Measurements from ENCODE around the gene POPDC2. TPM values are rescaled to one million over a fixed set of nuclear protein-coding genes. Genes with fewer than 3 reads are reported as not detected.
"Not testable (repeated sequence)": the region's sequence is repeated elsewhere in the genome, so short reads cannot be mapped to it uniquely, and the experiment has no call there.

The POPDC2 gene
- total RNA-seq (2014; rRNA removed; shearing (Covaris generic)): 0.37 and 0.39 TPM in 2 replicates
- polyA plus RNA-seq (2015; cell fraction: cytosol; rRNA removed): 0.07 and 0.25 TPM in 2 replicates
- polyA plus RNA-seq (2015; cell fraction: nucleus; rRNA removed): 0.26 and 0.90 TPM in 2 replicates

DNA sequence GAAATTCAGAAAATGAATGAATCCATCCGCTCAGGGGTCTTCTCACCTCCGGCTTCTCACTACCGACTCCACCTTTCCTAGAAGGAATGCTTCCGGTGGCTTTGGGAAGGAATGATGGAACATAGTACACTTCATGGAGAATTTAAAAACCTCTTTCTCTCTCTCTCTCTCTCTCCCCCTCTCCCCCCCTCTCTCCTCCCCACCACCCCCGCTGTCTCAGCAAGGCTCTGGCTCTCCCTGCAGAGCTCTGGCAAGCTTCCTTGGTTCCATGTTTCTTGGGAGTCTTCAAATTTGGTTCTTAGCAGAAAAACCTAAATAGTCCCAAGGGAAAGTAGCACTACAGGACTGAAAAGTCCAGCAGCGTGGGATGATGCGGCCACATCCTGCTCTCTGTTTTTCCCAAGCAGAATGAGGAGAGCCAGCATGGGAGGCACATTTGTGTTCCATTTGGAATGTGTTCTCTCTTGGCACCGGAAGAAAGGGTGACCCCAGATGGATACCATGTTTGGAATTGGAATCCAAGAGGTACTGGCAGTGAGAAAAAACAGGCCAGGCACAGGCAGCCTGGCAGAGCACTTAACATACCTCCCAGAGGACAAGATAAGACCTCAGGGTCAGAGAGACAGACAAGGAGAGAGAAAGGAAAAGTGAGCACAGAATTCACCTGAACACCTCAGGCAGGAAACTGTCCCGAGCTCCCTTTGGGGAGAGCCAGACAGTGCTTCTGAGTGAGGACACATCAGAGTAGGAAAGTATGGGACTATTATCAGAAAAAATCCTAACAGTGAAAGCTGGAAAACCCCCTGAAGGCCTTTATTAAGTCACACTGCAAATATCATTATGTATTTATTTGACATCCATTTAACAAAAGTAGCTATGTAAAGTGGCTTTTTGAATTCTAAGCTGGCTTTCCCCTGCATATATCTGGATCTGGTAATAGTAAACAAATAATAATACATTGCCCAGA is at the start of gene POPDC2:
POPDC2 (minus strand) TSS at position 116 of the 967 bp plus-strand sequence. CDS start 166 bp downstream, outside the sequence.
- no peak for DNase-seq (ENCODE audit: low read depth)

GRCh38 chr3:119703820-119704531 is 43.6 kb upstream of the POPDC2 start:
- no peak for DNase-seq (ENCODE audit: low read depth)

DNA sequence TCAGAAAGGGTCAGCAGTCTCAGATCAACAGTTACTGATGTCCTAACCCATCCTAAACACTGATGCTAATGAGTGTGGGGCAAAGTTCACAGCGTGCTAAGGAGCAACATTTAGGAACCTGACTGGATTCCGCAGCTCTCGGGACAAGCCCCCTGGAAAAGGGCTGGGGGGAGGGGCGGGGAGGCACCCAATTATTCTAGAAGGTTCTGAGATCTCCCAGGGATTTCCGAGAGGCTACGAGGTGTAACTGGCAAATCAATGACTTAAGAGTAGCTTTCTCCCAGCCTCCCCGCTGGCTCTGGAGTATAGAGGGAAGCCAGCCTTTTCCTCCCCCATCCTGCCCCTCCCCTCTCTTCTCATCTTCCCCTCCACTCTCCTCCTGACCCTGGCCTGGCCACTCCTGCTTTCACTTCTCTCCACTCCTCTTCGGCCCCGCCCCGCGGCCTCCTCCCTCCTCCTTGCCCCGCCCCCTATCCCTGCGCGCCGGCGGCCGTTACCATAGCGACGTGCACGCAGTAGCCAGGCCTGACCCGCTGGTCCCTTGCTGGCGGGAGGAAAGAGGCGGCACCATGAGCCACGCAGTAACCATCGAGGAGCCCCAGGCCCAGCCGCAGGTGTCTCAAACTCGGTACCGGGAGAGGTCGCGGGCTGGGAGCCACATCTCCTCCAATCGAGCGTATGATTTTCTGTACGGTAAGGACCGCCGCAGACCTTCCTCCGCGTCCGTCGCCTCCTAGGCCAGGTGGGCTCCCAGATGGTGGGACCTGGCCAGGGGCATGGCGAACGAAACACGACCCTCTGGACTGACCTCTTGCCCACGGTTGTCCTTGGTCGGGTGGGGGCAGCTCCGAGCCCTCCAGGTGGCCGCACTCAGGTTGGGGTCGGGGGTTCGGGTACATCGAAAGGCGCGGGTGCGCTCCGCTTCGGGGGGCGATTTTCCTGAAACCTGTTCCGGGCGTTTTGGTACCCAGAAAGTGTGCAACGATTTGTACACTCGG is 42.4 kb upstream of the POPDC2 start, which contains the start of gene CFAP91:
CFAP91 (plus strand) TSS at position 493 of the 998 bp plus-strand sequence; CDS start at position 570, 77 bp downstream.
- DNase-seq (ENCODE audit: low read depth): peak; percentile 50

DNA sequence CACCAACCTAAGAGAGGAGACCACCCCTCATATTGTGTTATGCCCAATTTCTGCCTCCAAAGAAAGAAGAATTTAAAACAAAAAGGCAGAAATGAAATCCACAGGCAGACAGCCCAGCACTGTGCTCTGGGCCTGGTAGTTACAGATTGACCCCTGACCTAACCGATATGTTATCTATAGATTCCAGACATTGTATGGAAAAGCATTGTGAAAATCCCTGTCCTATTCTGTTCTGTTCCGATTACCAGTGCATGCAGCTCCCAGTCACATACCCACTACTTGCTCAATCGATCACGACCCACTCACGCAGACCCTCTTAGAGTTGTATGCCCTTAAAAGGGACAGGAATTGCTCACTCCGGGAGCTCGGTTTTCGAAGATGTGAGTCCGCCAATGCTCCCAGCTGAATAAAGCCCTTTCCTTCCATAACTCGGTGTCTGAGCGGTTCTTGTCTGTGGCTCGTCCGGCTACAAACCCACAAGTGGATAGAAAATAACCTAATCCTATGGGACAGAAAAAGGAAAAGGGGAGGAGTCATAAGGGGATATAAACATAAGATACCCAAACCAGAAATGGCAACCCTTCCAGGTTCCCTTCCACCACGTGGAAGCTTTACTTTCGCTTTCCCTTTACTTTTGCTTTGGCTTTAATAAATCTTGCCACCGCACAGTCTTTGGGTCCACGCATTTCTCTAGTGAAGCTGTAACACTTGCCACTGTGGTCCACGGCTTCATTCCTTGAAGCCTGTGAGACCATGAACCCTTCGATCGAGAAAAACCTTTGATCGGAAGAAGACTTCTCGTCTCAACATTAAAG is 40.7 kb upstream of the POPDC2 start:
- no peak for DNase-seq (ENCODE audit: low read depth)

- peak; percentile 73 for DNase-seq (ENCODE audit: low read depth)
Measured at GRCh38 chr3:119700269-119700919, 40.0 kb upstream of the POPDC2 start.

DNA sequence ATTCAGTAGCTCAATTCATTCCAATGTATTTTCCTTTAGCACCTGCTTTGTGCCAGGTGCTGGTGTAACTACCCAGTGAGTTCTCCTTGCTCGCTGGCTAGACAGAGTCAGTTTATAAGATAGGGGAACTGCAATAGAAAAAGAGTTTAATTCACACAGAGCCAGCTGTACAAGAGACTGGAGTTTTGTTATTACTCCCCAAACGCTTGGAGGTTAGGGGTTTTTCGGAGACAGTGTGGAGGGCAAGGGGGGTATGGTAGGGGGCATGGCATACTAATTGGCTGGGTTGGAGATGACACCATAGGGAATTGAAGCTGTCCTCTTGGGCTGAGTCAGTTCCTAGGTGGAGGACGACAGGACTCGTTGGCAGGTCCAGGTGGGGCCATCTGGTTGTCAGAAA is 37.0 kb upstream of the POPDC2 start:
- DNase-seq (ENCODE audit: low read depth): no peak

DNA sequence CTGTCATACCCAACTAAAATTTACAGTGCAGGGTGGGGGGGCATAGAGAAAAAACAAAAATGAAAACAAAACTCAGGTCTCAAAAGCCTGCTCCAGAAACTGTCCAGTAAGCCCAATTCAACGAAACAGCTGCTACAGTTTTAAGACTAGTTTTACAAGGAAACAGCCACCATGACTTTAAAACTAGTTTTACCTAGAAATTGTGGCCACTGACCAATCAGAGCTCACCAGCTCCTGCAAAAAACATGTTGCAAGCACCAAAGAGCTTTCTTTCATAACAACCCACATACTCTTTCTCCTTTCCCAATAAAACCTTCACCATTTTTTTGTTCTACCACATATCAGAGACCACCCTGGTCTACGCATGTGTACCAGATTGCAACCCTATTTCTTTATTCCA is 35.1 kb upstream of the POPDC2 start:
- DNase-seq (ENCODE audit: low read depth): peak; percentile 81

DNA sequence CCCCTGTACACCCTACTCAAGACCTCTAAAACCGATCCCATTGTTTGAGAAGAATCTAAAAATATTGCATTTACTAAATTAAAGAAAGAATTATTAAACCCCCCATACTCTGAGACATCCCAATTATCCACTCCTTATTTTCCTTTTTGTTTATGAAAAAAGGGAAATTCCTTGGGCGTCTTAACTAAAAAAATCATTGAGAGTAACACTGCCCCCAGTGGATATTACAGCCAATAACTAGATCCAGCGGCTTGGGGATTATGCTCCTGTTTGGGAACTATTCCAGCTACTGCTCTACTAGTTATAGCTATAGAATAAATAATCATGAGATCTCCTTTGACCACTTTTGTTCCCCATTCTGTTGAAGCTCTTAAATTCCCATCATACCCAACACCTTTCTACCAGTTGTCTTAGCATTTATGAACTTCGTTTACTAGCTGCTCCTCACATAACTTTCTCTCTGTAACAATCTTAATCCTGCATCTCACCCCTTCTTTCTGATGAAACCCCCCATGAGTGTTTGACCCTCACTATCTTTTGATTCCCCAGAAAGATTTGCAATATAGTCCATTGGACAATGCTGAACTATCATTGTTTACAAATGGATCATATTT is 29.8 kb upstream of the POPDC2 start:
- peak; percentile 36 for DNase-seq (ENCODE audit: low read depth)

DNA sequence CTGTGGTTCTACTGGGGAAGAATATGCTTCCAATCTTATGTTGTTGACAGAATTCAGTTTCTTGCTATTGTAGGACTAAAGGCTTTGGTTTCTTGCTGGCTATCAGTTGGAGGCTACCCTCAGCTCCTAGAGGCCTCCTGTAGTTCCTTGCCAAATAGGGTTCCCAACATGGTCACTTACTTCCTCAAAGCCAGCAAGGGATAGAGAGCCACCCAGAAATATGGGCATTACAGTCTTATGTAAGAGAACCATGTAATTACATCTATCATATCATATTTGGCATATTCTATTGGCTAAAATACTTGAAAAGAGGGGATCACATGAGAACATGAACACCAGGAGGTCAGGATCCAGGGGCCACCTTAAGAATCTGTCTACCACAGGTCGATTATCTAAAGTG is 23.0 kb upstream of the POPDC2 start:
- no peak for DNase-seq (ENCODE audit: low read depth)

DNA sequence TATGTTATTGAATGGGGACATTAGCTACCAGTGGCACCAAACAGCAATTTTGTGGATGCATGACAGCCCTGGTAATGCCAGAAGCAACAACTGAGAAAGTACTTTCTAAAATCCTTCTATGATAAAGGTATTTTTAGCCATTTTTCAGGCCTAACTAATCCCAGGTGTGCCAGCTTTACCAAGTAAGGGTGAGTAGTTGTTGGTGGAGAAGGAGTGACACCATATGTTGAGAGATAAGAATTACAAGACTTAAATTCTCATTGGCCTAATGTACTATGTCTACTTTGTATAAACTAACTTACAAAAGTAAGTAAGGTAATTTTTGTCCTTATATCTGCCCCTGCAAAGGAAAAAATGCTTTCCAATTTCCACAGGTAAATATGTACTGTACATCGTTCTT is 20.9 kb upstream of the POPDC2 start:
- peak; percentile 38 for DNase-seq (ENCODE audit: low read depth)

DNA sequence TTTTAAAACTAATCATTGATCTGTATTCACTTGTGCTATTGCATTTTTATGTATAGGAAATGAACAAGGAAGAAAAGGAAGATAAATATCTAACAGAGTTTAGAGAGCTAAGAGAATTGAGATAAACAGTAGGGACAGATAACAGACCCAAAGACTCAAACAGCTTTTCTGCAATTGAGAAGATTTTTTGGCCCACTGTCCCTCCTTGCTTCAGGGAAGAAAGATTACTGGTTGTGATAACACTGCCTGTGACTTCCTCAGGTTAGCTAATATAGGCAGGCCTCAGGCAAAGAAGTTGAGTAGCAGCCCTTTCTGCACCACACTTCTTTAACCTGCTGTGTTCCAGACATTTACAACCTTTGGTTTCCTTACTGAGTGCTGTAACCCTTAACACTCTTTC is 19.5 kb upstream of the POPDC2 start:
- DNase-seq (ENCODE audit: low read depth): no peak

DNA sequence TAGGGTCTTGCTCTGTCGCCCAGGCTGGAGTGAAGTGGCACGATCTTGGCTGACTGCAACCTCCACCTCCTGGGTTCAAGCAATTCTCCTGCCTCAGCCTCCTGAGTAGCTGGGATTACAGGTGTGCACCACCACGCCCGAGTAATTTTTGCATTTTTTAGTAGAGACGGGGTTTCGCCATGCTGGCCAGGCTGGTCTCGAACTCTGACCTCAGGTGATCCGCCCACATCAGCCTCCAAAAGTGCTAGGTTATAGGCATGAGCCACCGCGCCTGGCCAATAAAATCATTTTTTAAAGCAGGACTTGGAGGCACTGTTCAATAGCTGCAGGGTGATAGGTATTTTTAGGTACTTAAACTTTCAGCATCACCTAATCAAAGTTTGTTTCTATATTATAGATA is 17.8 kb upstream of the POPDC2 start:
- not testable (repeated sequence) for DNase-seq (ENCODE audit: low read depth)

DNA sequence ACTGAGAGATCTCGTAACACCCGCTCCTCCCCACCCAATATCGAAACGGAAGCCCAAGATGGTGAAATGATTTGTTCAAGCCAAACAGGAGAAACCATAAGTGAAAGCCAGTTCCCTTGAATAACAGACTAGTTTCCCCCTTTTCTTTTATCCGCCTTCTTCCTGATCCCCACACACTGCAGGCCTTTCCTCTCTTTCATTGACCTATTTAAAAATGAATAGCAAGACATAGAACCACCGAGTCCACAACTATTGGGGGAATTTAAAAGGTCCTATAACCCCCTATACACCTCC is 17.2 kb upstream of the POPDC2 start:
- DNase-seq (ENCODE audit: low read depth): no peak

GRCh38 chr3:119676771-119677640 is 16.6 kb upstream of the POPDC2 start, which contains the start of gene COX17:
Gene COX17, minus strand, starts transcription at chr3:119677406. Its CDS starts 96 bp downstream, at chr3:119677310.
- peak; percentile 97 for DNase-seq (ENCODE audit: low read depth)

DNA sequence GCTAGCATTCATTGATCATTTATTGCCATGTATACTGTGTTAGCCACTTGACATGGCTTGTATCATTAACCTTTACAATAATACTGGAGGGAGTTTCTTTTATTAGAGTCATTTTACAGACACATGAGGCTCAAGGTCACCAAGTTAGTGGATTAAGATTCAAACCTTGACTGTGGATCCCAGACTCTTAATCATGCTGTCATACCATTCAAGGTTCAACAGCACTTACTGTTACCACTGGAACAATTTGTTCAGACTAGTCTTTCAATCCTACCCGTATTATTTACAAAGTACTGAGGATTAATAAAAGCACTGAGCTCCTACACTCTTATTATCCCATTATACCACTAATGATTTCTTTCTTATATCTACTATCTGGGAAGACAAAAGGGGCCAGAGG is 15.6 kb upstream of the POPDC2 start:
- no peak for DNase-seq (ENCODE audit: low read depth)

- no peak for DNase-seq (ENCODE audit: low read depth)
Measured at GRCh38 chr3:119675188-119675874, 14.9 kb upstream of the POPDC2 start.

DNA sequence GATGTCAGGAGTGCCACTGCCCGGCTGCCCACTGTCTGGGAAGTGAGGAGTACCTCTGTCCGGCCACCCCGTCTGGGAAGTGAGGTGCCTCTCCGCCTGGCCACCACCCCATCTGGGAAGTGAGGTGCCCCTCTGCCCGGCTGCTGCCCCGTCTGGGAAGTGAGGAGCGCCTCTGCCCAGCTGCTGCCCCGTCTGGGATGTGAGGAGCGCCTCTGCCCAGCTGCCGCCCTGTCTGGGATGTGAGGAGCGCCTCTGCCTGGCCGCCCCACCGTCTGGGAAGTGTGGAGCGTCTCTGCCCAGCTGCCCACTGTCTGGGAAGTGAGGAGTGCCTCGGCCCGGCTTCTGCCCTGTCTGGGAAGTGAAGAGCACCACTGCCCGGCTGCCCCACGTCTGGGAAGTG is 13.5 kb upstream of the POPDC2 start:
- no peak for DNase-seq (ENCODE audit: low read depth)
